Measurements from ENCODE around the gene GDPD5.
A peak's percentile ranks its signal among the peaks of the same experiment; 100 is the strongest.

Gene GDPD5

GRCh38 chr11:75400146-75400865 lies 125.4 kb downstream of the GDPD5 start:
- no peak for TF ChIP-seq CTCF (IDR thresholded peaks at IDR 0.05; ENCODE audit: low read depth, low read length)
- peak overlapping the region; percentile 93 for H3K4me3 ChIP-seq (ENCODE audit: low read depth, low read length)

DNA sequence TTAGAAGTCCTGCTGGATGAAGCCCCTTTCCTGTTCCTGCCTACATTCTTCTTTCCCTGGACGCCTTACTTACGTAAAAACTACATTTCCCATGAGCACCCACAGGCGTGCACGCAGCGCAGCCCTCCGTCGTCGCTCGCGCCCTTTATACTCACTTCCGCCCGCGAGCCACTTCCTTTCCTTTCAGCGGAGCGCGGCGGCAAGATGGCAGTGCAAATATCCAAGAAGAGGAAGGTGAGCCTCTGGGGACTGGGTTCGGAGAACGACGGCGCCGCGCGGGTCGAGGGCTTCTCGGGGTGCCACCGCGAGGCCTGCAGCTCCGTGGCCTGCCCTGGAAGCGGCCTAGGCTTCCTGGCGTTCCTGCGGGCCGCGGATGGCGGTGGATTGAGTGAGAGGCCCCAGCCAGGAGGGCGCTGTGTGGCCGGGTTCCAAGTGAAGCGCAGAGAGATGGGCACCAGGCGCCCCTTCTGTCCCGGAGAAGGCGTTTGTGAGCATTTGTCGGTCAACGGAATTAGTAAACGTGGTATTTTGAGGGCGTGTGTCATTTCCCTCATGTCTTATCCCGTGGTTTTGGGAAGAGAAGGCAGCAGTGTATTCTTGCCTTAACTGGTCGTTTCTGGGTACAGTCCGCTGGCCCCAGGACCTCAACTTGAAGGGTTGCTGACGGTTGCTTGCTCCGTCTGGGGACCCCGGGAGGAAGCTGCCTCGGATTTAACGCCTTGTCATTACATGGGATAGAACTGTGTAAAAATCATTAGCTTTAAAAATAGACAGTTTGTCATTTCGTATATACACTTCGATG lies 126.2 kb downstream of the GDPD5 start, which contains the start of gene RPS3:
RPS3 (plus strand) TSS at position 175 of the 802 bp plus-strand sequence; CDS start at position 205, 30 bp downstream.
- peak within 1 kb of the TSS; percentile 93 for H3K4me3 ChIP-seq (ENCODE audit: low read depth, low read length)
- no peak for TF ChIP-seq CTCF (IDR thresholded peaks at IDR 0.05; ENCODE audit: low read depth, low read length)

DNA sequence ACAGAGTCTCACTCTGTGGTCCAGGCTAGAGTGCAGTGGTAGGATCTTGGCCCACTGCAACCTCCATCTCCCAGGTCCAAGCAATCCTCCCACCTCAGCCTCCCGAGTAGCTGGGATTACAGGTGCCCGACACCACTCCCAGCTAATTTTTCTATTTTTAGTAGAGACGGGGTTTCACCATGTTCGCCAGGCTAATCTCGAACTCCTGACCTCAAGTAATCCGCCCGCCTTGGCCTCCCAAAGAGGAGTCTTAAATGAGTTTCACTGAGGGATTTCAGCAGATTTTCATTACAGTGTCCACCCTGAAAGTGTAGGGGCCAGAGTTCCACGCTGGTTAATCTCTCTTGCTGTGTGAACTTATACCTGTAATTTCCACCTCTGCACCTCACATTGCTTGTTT lies 126.8 kb downstream of the GDPD5 start:
- H3K4me3 ChIP-seq (ENCODE audit: low read depth, low read length): no peak overlapping the region
- no peak for TF ChIP-seq CTCF (IDR thresholded peaks at IDR 0.05; ENCODE audit: low read depth, low read length)

DNA sequence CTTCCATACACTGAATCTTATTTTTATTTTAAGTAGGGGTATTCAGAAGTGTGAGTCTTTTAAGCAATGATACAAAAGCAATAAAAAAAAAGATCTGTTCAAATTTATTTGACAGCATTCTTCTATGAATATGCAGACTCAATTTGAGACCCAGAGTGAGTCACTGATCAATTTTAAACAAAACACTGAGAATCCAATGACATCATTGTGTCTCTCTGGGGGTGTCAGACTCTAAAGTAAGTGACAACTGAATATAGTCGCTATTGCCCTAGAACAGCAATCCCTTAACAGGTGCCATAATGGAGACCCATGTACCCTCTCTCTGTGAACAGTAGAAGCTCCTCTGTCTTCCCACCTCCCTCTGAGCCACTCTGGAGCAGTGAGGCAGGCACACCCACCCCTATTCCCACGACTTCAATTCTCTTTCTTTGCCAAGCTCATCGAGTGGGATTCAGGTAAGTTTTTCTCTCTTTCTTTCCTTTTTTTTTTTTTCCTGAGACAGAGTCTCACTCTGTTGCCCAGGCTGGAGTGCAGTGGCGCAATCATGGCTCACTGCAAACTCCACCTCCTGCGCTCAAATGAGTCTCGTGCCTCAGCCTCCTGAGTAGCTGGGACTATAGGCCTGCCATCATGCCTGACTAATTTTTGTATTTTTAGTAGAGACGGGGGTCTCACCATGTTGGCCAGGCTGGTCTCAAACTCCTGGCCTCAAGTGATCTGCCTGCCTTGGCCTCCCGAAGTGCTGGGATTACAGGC lies 131.5 kb downstream of the GDPD5 start:
- TF ChIP-seq CTCF (IDR thresholded peaks at IDR 0.05; ENCODE audit: low read depth, low read length): no peak
- H3K4me3 ChIP-seq (ENCODE audit: low read depth, low read length): no peak overlapping the region

DNA sequence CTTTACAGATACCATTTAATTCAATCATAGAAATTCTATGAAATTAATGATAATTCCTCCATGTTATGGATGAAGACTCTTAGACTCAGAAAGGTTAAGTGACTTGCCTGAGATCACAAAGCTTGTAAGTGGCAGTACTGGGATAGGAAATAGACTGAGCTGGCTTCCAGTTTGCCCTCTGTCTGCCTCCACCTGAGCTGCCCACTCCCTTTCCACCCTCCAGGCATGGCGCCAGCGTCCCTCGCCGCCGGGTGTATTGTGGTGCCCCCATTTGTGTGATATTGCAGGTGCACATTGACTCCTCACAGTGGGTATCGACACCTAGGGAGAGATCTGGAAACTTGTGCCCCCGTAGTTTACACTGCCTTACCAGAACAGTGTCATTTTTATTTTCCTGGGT lies 135.8 kb downstream of the GDPD5 start:
- no peak for TF ChIP-seq CTCF (IDR thresholded peaks at IDR 0.05; ENCODE audit: low read depth, low read length)
- no peak overlapping the region for H3K4me3 ChIP-seq (ENCODE audit: low read depth, low read length)

- H3K4me3 ChIP-seq (ENCODE audit: low read depth, low read length): no peak overlapping the region
- no peak for TF ChIP-seq CTCF (IDR thresholded peaks at IDR 0.05; ENCODE audit: low read depth, low read length)
Observed at GRCh38 chr11:75389276-75389605, 136.5 kb downstream of the GDPD5 start.
